Measurements from ENCODE around the gene AKR7A2.

- TF ChIP-seq CTCF (IDR thresholded peaks at IDR 0.05; ENCODE audit: insufficient read depth, low read depth, low read length) = no peak
- no peak for TF ChIP-seq EZH2 (IDR thresholded peaks at IDR 0.05; ENCODE audit: insufficient read depth, low read length)
Measured at GRCh38 chr1:19357299-19357986, 45.5 kb upstream of the AKR7A2 start.
